Left hindlimb (tissue), 1 donor: Measurements from ENCODE around the gene MOG.
"Not testable (repeated sequence)": the region's sequence is repeated elsewhere in the genome, so short reads cannot be mapped to it uniquely, and the experiment has no call there.

Experiments used
- DNase-seq: peaks from one replicate; pipeline ENCODE4 v3.0.0-alpha.2; 2018

The MOG gene

GRCh38 chr6:29641430-29642148, 15.3 kb upstream of the MOG start:
- no peak for DNase-seq

GRCh38 chr6:29647927-29648642, 8.8 kb upstream of the MOG start:
- DNase-seq: no peak

DNA sequence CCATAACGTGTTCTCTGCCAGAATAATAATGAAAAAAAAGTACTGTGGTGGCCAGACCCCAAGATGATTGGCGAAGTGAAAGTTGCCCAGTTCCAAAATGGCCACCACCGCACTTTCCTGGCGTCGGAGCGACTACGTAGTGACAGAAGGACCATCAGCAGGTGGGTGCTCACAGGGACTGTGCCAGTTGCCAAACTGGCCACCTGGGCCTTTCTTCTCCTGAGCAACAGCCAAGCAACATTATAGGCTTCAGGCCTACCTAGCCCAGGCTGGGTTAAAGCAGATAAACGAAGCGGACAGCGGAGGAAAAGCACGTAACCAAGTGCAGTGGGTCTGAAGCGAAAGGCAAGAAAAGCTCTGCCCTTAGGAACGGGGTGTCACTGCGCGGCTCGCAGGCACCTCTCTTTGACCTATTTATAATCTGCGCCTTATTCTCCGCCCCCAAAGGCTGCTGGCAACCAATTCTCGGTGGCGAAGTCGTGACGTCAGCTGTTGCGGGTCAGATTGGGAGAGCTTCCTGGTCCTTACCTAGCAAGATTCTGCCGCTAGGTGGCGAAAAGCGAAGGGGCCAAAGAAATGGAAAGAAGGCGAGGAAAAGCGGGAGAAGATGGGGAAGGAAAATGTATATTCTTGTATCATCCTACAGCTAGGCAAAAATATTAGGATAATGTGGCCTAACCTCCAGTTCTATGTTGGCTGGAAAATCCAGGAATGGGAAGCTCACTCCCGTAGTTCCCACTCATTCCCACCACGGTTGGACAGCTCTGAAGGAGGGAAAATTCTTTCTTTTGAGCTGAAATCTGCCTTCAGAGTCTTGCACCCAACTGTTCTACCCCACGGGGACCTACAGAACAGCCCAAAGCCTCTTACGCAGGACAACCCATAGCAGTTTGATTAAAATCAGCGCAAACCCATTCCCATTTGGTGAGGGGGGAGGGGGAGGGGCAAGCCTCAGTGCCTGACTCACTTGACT, 6.9 kb upstream of the MOG start:
- DNase-seq: peak; percentile 95

DNA sequence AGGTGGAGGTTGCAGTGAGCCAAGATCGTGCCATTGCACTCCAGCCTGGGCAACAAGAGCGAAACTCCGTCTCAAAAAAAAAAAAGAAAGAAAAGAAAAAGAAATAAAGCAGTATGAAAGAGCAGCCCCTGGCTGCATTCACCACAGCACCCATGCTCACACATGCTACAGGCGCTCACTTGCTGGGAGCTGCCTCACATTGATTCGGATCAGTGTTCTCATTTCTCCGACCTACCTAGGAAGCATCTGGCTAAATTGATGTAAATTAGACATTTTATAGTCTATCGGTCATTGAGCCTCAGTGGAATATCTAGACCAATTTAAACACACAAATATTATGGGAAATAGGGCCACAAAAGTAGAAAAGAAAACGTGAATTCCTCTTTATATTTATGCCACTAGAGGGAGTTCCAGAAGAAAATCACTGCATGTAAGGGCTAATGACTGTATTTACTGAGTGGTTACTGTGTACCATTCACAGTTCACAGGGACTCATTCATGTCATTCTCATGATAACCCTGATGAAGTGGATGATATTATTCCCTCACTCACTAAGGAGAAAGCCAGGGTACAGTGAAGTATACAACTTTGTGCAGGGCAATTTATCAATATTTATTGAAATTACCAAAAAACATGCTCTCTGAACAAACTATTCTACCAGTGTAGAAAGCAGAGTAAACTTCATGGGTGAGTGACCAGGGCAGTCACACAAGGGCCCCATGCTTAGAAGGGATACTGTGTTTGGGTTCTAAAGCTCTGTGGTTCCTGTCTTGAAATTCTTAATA, 5.3 kb upstream of the MOG start:
- no peak for DNase-seq

DNA sequence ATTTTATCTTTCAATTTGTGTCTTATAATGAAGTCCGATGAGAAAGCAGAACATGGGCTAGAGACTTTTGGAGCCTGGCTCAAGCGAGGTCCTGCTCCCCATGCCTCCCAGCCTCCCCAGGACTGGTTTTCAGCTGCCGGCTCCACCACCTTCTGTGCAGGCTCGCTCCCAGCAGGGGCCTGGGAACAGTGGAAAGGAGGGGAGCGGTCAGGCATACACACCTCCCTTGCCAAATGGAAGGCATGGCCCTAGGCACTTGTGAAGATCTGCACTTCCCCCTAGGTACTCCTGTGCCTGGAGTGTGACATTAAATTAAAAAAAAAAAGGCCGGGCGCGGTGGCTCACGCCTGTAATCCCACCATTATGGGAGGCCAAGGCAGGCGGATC, 4.7 kb upstream of the MOG start:
- DNase-seq: no peak

DNA sequence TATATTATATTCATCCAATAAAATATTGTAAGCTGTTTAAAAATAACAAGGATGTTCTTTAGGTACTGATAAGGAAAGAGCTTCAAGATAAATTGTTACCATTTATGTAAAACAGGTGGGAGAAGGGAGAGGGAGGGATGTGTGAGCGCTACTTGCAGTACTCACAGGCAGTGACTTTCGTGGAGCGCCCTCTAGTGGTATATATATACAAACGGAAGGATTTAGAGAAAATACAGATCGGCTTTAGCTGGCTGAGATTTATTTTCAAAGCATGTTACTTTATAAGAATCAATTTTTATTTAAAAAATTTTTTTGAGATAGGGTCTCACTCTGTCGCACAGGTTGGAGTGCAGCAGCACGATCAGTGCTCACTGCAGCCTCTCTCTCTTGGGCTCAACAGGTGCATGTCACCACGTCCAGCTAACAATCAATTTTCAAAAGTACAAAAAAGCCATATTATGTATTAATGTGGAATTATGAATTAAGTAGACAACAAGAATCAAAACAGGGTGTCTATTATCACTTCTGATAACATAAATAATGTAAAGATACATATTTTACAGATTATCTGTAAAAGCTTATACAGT, 3.3 kb upstream of the MOG start:
- DNase-seq: no peak

GRCh38 chr6:29655658-29656057, 1.2 kb upstream of the MOG start:
- DNase-seq: no peak

DNA sequence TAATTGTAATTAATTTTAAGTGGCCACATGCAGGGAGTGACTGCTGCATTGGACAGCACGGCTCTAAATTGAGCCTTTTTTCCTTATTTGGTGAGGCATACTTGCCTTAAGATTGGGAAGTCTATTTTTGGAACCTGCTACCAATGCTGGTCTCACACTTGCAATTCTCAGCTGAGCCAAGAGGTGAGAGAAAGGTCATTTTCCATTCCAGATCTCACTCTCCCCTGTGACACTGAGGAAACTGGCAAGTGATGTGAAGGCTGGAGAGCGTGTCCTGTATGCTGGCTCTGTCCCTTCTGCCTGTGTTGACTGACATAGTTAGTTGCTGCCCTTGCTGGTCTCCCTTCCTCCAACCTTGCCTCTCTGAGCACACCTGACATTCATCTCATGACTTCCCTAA, 735 bp upstream of the MOG start:
- DNase-seq: no peak

DNA sequence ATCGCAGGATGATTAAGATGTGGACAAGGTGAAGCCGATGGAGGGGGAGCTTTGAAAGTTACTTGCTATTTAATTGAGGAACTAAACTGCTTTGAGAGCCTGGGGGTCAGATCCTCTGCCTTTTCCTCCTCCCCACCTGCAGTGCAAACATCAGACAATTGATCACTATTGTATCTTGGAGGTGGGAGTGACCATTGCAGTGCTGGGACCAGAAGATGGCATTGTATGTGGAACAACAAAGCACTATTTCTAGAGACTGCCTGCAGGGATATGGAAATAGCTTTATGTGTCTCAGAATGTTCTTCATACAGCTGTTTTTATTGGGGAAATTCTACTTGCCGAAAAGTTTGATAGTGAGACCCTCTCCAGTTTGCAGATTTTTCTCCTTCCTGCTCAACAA, 4.2 kb downstream of the MOG start:
- no peak for DNase-seq

DNA sequence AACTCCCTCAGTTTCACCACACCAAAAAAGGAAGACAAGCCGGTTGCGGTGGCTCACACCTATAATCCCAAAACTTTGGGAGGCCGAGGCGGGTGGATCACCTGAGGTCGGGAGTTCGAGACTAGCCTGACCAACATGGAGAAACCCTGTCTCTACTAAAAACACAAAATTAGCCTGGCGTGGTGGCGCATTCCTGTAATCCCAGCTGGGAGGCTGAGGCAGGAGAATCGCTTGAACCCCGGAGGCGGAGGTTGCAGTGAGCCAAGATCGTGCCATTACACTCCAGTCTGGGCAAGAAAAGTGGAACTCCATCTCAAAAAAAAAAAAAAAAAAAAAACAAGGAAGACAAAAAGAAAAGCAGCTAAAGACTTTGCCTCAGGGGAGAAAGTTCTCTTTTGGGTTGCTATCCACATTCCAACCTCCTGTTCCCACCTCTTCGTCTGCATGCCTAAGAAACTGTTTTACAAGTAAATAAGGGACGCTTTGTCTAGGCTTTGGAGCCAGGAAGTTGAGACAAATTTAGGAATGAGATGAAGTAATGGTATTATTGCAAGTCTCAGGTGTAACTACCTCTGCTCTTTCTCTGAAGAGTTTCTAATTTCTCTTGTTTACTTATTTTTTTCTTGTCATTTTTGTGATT, 4.7 kb downstream of the MOG start:
- not testable (repeated sequence) for DNase-seq

DNA sequence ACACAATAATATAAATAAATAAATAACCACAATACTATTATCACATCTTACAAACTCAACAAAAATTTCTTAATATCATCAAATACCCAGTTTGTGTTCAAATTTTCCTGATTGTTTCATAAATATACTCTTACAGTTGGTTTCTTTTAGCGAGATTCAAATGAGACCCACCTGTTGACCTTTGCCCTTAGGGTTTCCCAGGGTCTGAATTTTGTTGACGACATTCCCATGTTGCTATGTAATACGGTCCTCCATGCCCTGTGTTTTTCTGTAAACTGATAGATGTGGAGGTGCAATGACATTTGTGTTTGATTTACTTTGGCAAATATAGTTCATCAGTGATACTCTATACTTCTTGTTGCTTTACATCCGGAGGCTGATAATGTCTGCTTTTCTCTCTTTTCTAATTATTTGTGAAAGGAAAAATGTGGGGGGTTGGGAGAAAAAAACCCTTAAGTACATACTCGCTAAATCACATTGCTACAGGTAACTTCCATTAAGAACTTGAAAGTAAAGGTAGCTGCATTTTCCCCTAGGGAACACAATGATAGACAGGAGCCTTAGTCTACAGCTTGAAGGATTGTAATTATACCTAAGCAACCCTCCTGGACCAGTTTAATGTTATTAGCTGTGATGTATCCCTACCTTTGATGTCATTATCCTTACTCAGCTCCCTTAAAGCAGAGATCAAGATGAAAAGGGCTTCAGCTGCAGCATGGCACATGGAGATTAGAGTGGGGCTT, 6.6 kb downstream of the MOG start:
- DNase-seq: no peak

GRCh38 chr6:29665942-29666825, 9.3 kb downstream of the MOG start:
- DNase-seq: no peak

GRCh38 chr6:29666826-29667130, 9.9 kb downstream of the MOG start:
- no peak for DNase-seq

DNA sequence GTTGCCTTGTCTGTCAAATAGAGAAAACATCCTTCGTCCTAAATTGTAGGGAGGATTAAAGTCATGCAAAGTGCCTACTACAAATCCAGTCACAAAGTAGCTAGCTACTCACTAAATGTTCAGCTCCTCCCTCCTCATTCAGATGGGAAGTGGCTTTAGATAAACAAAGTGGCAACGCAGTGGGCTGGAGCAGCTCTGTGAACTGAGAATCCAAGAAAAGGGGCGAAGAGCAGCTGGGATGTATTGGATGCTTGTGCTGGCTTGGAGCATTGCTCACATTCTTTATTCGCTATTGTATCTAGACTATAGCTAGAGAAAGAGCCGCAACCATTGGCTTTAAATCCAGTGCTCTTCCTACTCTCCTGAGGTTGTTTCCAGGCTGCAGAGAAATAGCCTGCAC, 10.3 kb downstream of the MOG start:
- no peak for DNase-seq

DNA sequence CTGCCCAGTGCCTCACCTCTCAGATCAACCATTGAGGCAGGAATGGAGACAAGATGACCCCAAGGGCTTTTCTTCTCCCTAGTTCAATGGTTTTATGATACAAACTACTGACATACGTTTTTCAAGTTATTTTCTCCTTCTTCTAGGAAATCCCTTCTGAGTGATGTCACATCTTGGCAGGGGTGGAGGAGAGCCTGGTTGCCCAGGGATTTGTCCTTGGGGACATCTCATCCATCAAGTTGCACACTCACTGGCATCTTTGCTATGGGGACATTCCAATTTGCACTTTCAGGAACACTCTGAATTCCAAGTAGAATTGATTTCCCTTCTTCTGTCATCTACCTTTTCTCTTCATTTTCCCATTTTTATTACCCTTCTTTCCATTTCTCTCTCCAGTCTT, 14.1 kb downstream of the MOG start:
- no peak for DNase-seq

DNA sequence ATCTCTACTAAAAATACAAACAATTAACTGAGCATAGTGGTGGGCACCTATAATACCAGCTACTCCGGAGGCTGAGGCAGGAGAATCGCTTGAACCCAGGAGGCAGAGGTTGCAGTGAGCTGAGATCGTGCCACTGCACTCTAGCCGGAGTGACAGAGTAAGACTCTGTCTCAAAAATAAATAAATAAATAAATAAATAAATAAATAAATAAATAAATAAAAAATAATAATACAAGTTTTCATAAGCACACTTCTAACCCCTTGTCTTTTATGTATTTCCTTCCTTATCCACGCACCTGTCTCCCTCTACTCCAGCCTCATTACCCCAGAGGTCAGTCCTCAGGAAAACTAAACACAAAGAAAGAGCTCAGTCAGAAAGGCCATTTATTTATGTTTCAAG, 15.2 kb downstream of the MOG start:
- not testable (repeated sequence) for DNase-seq

DNA sequence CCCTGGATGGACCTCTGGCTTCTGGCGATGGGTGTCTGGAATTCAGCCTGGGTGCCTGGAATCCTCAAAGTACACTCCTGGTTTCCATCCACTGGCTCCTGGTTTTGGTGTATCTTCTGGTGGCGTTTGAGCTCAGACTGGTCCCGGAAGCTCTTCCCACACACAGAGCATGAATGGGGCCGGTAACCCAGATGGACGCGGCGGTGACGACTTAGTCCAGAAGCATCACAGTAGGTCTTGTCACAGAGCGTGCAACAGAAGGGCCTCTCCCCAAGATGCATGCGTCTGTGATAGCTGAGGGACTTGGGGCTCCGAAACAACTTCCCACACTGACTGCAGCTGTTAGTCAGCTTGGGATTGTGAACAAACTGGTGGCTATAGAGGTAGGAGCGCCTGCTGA, 16.3 kb downstream of the MOG start:
- DNase-seq: no peak

GRCh38 chr6:29674008-29674407, 17.1 kb downstream of the MOG start:
- DNase-seq: no peak

DNA sequence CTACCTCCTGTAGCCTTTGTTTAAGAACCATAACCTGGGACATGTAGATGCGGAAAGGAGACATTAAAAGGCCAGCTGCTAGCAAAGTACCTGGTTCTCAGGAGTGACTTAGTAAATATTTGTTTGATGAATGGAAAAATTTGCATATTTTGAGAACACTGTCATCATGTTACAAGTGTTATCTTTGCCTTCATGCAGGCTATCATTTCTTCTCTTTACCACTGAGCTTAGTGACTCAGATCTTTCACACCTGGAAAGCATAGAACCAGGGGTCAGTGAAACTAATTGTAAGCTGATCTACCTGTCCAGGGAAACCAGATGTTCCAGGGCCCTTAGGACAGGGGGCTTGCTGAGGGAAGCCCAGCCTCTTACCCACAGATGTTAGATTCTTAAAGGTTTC, 18.7 kb downstream of the MOG start:
- DNase-seq: no peak

DNA sequence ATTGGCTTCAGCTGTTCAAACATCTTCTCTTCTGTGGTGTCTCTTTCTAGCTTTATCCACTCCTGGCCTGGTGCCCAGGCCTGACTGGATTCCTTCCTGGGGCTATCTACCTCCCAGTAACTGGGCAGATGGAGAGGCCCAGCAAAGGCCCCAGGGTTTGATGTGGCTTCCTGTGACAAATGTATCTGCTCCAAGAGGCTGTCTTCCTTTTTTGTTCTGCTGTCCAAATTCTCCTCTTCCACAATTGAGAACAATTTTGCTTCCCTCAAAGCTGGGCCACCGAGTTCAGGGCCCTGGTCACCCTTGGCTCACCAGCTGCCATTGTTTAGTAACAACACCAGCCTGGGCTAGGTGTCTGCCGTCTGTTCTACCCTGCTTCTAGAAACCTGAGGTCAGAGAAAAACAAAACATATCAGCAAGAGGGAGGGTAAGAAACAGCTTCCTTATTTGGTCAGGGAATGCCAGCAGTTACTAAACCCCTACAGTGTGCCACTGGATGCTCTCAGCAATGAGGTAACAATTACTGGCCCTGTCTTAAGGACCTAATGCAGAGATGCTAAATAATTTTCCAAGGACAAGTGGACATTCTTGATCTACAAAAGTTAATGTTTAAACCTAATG, 20.2 kb downstream of the MOG start:
- no peak for DNase-seq
